Astrocyte of the spinal cord (primary cell): ENCODE measurements around the gene PTCRA.
A peak's percentile ranks its signal among the peaks of the same experiment; 100 is the strongest.

Experiments
- DNase-seq: peaks from one replicate; pipeline ENCODE4 v3.0.0; 2011; ENCODE audit warnings: low read depth, low spot score
- H3K4me3 ChIP-seq: 2 replicates; pipeline ENCODE4 v1.5.1; 2011; ENCODE audit warnings: low read depth, mild to moderate bottlenecking, low read length, moderate library complexity
- CTCF ChIP-seq: IDR thresholded peaks from 2 replicates; pipeline ENCODE4 v1.5.1; 2012; ENCODE audit warnings: low read depth, mild to moderate bottlenecking, low read length, inconsistent platforms
- in situ Hi-C: cut with HindIII; loops from 2 replicates; pipeline ENCODE4 v1.10.0; 2017; ENCODE audit warnings: low sequenced_read_pairs

PTCRA gene

GRCh38 chr6:42928986-42929820 is 13.3 kb downstream of the PTCRA start, which contains the start of gene CNPY3:
Gene CNPY3, plus strand, starts transcription at chr6:42929480. Its CDS starts 91 bp downstream, at chr6:42929571.
- TF ChIP-seq CTCF = no peak

GRCh38 chr6:42929821-42930360 is 14.0 kb downstream of the PTCRA start:
- peak; percentile 70 for DNase-seq
- in situ Hi-C loops = no loop called here
- peak overlapping the region; percentile 65 for H3K4me3 ChIP-seq
- TF ChIP-seq CTCF = no peak

More at GRCh38 chr6:42928986-42929820, 13.3 kb downstream of the PTCRA start, which contains the start of gene CNPY3:
- in situ Hi-C loops = no loop called here
- peak; percentile 98 for DNase-seq
- peak within 1 kb of the TSS; percentile 65 for H3K4me3 ChIP-seq

GRCh38 chr6:42932412-42932811 is 16.6 kb downstream of the PTCRA start:
- in situ Hi-C loops = no loop called here
- no peak for DNase-seq
- no peak overlapping the region for H3K4me3 ChIP-seq
- no peak for TF ChIP-seq CTCF

GRCh38 chr6:42933205-42933604 is 17.4 kb downstream of the PTCRA start:
- no peak for DNase-seq
- no peak for TF ChIP-seq CTCF
- H3K4me3 ChIP-seq = no peak overlapping the region
- in situ Hi-C loops = no loop called here

GRCh38 chr6:42935322-42935721 is 19.5 kb downstream of the PTCRA start:
- DNase-seq = no peak
- no peak for TF ChIP-seq CTCF
- no peak overlapping the region for H3K4me3 ChIP-seq
- in situ Hi-C loops = no loop called here

- in situ Hi-C loops = no loop called here
- no peak for DNase-seq
- no peak overlapping the region for H3K4me3 ChIP-seq
- no peak for TF ChIP-seq CTCF
Measured at GRCh38 chr6:42936398-42936797, 20.5 kb downstream of the PTCRA start.
